ENCODE measurements around the gene PPP3CB.

Gene PPP3CB

DNA sequence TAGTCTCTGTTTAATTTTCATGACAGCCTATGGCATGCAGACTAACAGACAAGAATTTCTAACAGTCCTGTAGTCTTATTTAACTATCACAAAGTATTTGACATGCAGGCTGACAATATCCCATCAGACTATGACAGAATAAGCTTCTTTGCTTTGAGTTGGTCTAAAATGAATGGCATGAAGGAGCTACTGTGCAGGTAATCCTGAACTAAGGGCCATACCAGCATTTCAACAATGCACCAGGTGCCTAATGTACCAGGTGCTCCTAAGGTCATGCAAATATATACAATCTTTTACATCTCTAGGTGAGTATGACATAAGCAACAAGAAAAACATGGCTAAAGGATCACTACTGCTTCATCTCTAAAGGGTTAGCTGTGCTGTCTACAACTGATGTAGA is 48.9 kb downstream of the PPP3CB start:
- peaks cover 11% of the 10 kb centered on the region; the same call in 1 of the 2 replicates for H3K36me3 ChIP-seq (ENCODE audit: insufficient read depth, low read length)

DNA sequence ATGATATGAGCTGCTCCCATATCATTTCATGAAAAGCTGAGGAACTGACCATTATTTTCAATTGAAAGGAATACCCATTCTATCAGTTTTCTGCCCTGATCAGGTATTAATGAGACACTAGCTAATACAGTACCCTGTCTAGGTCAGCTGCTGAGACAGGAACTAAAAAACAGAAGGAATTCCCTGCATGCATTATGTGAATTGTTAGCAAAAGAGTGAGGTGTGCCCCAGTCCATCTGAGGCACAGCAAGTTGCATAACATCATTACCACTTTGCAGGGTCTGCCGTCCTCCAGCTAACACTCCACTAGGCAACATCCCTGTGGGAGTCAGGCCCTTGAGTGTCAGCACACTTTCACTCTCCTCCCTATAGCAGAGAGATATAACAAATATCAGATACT is 51.4 kb downstream of the PPP3CB start:
- Histone ChIP-seq H3K9me2 (ENCODE audit: low read depth, low read length) (no peaks in the 10 kb centered on the region), H3K27me3 (ENCODE audit: insufficient read depth, low read length) (no peaks in the 10 kb centered on the region), H3K27ac (ENCODE audit: low read depth, low read length, poor library complexity, severe bottlenecking) (no peak overlapping the region), H4K20me1 (ENCODE audit: insufficient read depth, low read length) (no peaks in the 10 kb centered on the region), H3K79me2 (ENCODE audit: insufficient read depth, low read length) (no peaks in the 10 kb centered on the region), H3K4me1 (ENCODE audit: insufficient read depth, low read length, severe bottlenecking) (no peaks in the 10 kb centered on the region), H3K4me2 (ENCODE audit: low read length) (no peak overlapping the region), H3K9me3 (ENCODE audit: low read length) (no peaks in the 10 kb centered on the region), H3F3A (ENCODE audit: insufficient read depth, low read length) (no peaks in the 10 kb centered on the region), H3K4me3 (ENCODE audit: low read depth, low read length, poor library complexity, severe bottlenecking) (no peak overlapping the region), H3K9ac (ENCODE audit: low read length) (no peak overlapping the region), H2AFZ (ENCODE audit: low read length) (no peak overlapping the region), H3K36me3 (ENCODE audit: insufficient read depth, low read length) (peaks cover 11% of the 10 kb centered on the region; the same call in 1 of the 2 replicates)
- TF ChIP-seq, protein P1, sequence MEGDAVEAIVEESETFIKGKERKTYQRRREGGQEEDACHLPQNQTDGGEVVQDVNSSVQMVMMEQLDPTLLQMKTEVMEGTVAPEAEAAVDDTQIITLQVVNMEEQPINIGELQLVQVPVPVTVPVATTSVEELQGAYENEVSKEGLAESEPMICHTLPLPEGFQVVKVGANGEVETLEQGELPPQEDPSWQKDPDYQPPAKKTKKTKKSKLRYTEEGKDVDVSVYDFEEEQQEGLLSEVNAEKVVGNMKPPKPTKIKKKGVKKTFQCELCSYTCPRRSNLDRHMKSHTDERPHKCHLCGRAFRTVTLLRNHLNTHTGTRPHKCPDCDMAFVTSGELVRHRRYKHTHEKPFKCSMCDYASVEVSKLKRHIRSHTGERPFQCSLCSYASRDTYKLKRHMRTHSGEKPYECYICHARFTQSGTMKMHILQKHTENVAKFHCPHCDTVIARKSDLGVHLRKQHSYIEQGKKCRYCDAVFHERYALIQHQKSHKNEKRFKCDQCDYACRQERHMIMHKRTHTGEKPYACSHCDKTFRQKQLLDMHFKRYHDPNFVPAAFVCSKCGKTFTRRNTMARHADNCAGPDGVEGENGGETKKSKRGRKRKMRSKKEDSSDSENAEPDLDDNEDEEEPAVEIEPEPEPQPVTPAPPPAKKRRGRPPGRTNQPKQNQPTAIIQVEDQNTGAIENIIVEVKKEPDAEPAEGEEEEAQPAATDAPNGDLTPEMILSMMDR (IDR thresholded peaks at IDR 0.05; ENCODE audit: low read length), result no peak

More for the DNA sequence above, 48.9 kb downstream of the PPP3CB start:
- Histone ChIP-seq H3K4me2 (ENCODE audit: low read length) (no peak overlapping the region), H3K27ac (ENCODE audit: low read depth, low read length, poor library complexity, severe bottlenecking) (no peak overlapping the region), H3K27me3 (ENCODE audit: insufficient read depth, low read length) (no peaks in the 10 kb centered on the region), H3K4me1 (ENCODE audit: insufficient read depth, low read length, severe bottlenecking) (no peaks in the 10 kb centered on the region), H3F3A (ENCODE audit: insufficient read depth, low read length) (no peaks in the 10 kb centered on the region), H3K9ac (ENCODE audit: low read length) (no peak overlapping the region), H3K4me3 (ENCODE audit: low read depth, low read length, poor library complexity, severe bottlenecking) (no peak overlapping the region), H3K9me2 (ENCODE audit: low read depth, low read length) (no peaks in the 10 kb centered on the region), H3K9me3 (ENCODE audit: low read length) (no peaks in the 10 kb centered on the region), H3K79me2 (ENCODE audit: insufficient read depth, low read length) (no peaks in the 10 kb centered on the region), H2AFZ (ENCODE audit: low read length) (no peak overlapping the region), H4K20me1 (ENCODE audit: insufficient read depth, low read length) (no peaks in the 10 kb centered on the region)
- TF ChIP-seq, protein P1 (IDR thresholded peaks at IDR 0.05; ENCODE audit: low read length), result no peak
- TF ChIP-seq EZH2 (IDR thresholded peaks at IDR 0.05; ENCODE audit: borderline replicate concordance, low read length), result no peak

DNA sequence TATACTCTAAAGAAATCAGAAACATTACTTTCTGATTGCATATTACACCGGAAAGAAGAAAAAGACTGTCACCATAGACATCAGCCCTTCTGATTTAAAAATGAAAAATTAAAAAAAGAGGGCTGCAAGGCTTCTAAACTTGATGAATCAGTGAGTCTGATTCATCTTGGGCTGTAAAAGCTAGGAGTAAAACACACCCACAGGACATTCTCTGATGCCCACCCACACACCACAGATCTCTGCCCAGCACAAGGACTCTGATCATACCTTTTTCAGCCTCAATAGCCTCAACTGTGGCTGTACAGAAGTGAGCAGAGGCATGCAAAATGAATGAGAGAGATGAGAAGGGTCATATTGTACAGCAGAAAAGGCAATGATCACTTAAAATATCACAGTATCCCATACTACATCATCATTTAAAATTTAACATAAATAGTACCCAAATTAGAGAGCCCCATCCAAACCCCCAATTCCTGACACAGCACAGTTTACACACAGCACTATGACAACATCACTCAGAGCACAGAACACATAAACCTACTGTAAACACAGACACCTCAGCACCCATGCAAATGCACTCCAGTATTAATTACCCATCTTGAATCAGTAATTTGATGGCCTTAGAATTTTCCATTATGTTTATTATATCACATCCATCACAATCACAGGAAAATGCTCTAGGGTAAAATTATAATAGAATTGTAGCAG is 56.1 kb downstream of the PPP3CB start:
- TF ChIP-seq, protein P1 (IDR thresholded peaks at IDR 0.05; ENCODE audit: low read length), result no peak
- TF ChIP-seq EZH2 (IDR thresholded peaks at IDR 0.05; ENCODE audit: borderline replicate concordance, low read length), result no peak
- Histone ChIP-seq H3K36me3 (ENCODE audit: insufficient read depth, low read length) (peaks cover 23% of the 10 kb centered on the region; the same call in 1 of the 2 replicates), H3K9ac (ENCODE audit: low read length) (no peak overlapping the region), H3K27me3 (ENCODE audit: insufficient read depth, low read length) (no peaks in the 10 kb centered on the region), H3K4me2 (ENCODE audit: low read length) (no peak overlapping the region), H4K20me1 (ENCODE audit: insufficient read depth, low read length) (no peaks in the 10 kb centered on the region), H3K4me3 (ENCODE audit: low read depth, low read length, poor library complexity, severe bottlenecking) (no peak overlapping the region), H2AFZ (ENCODE audit: low read length) (no peak overlapping the region), H3F3A (ENCODE audit: insufficient read depth, low read length) (no peaks in the 10 kb centered on the region), H3K9me3 (ENCODE audit: low read length) (no peaks in the 10 kb centered on the region), H3K4me1 (ENCODE audit: insufficient read depth, low read length, severe bottlenecking) (no peaks in the 10 kb centered on the region), H3K79me2 (ENCODE audit: insufficient read depth, low read length) (no peaks in the 10 kb centered on the region), H3K9me2 (ENCODE audit: low read depth, low read length) (no peaks in the 10 kb centered on the region), H3K27ac (ENCODE audit: low read depth, low read length, poor library complexity, severe bottlenecking) (no peak overlapping the region)

Measured in OCI-LY1 (cell line).